Muscle layer of duodenum (tissue), 2 donors: Measurements from ENCODE around the gene NFX1.

Experiments used
- H3K27ac ChIP-seq: one replicate; pipeline ENCODE4 v1.7.0; 2013; ENCODE audit warnings: mild to moderate bottlenecking, low read length
- H3K27me3 ChIP-seq: one replicate; pipeline ENCODE4 v1.7.0; 2013; ENCODE audit warnings: low read depth, mild to moderate bottlenecking, control low read depth, low read length
- H3K36me3 ChIP-seq, 2 donors: one replicate each; pipeline ENCODE4 v1.7.0; 2013; ENCODE audit warnings: low read length in 2 of 2, control low read depth in 1 of 2, mild to moderate bottlenecking in 1 of 2; ENCODE audit not compliant: insufficient read depth in 2 of 2, control insufficient read depth in 1 of 2
- H3K4me1 ChIP-seq, 2 donors: one replicate each; pipeline ENCODE4 v1.7.0; 2013; ENCODE audit warnings: low read length in 2 of 2, mild to moderate bottlenecking in 2 of 2, control low read depth in 1 of 2, moderate library complexity in 1 of 2; ENCODE audit not compliant: insufficient read depth in 2 of 2, control insufficient read depth in 1 of 2
- H3K4me3 ChIP-seq, 2 donors: one replicate each; pipeline ENCODE4 v1.7.0; 2013; ENCODE audit warnings: low read length in 2 of 2, low read depth in 1 of 2, mild to moderate bottlenecking in 1 of 2
- H3K9me3 ChIP-seq, 2 donors: one replicate each; pipeline ENCODE4 v1.7.0; 2013; ENCODE audit warnings: low read length in 2 of 2, control low read depth in 1 of 2, mild to moderate bottlenecking in 1 of 2; ENCODE audit not compliant: control insufficient read depth in 1 of 2
- donor health status: healthy.

NFX1 gene

DNA sequence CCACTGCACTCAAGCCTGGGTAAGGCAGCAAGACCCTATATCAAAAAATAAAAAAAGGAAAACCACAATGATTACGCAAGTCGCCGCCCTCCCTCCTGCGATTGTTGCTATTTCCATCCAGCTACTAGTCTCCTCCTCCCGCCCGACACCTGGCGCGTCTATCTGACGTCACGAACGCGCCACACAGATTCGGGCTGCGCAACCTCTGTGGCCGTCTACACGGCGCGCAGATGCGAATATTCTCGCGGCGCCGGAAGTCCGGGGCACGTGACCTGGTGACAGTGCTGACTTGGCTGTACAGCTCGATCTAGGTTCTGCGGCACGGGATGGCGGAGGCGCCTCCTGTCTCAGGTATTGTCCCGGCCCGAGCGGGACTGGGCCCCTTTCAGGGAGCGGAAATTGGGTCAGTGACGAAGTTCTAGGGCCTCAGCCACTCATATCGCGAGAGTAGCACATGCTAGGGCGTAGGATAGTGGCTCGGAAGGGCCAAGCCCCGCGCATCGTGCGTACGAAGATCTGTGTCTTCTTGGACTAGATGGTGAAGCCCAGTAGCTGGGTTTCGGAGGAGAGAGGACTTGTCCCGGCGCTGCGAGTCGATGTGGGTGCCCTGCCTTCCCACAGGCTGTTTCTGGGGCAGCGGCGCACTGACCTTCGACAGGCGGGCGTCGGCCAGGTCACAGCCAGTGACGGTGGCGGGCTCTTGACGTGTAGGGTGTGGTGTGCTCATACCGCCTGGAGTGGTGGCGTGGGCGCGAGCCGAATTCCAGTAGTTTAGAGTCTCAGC lies at the start of gene NFX1:
Gene NFX1 (plus strand): TSS at position 270 of the 784 bp plus-strand sequence. CDS start 57 bp downstream, at position 327.
- Histone ChIP-seq H3K36me3 (peaks cover 10 to 11% of the 10 kb centered on the region in 2 donors), H3K4me3 (peak within 1 kb of the TSS; percentile 86 to 92), H3K27ac (peak within 1 kb of the TSS; percentile 100), H3K27me3 (no peaks in the 10 kb centered on the region), H3K9me3 (no peaks in the 10 kb centered on the region), H3K4me1 (peaks cover 18 to 20% of the 10 kb centered on the region in 2 donors)

DNA sequence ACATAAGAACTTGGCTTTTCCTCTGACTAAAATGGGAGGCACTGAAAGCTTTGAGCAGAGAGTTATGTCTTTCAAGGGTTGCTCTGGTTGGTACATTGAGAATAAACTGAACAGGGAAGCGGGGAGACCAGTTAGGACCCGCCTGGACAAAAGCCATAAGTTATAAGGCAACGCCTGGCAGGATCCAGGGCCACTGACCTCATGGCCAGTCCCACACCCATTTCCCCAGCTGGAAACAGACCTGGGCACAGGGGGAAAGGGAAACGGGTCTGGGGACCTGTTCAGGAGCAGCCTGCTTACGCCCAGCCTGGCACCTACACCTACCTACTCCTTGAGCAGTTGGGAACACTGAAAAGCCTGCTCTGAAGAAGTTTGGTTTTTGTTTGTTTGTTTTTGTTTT lies 49.0 kb upstream of the NFX1 start:
- H3K4me1 ChIP-seq = no peaks in the 10 kb centered on the region
- no peaks in the 10 kb centered on the region for H3K27me3 ChIP-seq
- H3K4me3 ChIP-seq = no peak overlapping the region
- no peak overlapping the region for H3K27ac ChIP-seq
- no peaks in the 10 kb centered on the region for H3K36me3 ChIP-seq
- no peaks in the 10 kb centered on the region for H3K9me3 ChIP-seq

GRCh38 chr9:33242609-33243134 lies 47.6 kb upstream of the NFX1 start:
- Histone ChIP-seq H3K27ac (no peak overlapping the region), H3K36me3 (no peaks in the 10 kb centered on the region), H3K27me3 (no peaks in the 10 kb centered on the region), H3K9me3 (no peaks in the 10 kb centered on the region), H3K4me1 (no peaks in the 10 kb centered on the region), H3K4me3 (no peak overlapping the region)

GRCh38 chr9:33244137-33244784 lies 46.1 kb upstream of the NFX1 start:
- Histone ChIP-seq H3K36me3 (peaks cover 0 to 3% of the 10 kb centered on the region in 2 donors), H3K27ac (no peak overlapping the region), H3K4me1 (no peaks in the 10 kb centered on the region), H3K9me3 (no peaks in the 10 kb centered on the region), H3K4me3 (no peak overlapping the region), H3K27me3 (no peaks in the 10 kb centered on the region)

DNA sequence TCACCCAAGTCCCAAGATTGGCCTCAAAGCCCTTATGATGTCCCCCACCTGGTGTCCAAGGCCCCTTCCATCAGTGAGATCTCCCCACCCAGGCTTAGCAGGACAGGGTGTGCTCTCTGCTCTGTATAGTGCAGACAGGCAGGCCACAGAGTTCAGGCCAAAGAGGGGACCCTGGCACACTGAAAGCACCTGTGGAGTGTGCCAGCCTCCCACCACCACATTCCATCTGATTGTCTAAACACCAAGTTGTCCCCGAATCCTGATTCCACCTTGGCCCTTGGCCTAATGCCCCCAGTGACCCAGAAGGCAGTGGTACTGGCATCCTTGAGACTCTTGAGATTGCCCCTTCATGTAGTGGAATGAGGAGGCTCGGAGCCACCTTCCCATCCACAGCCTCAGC lies 45.0 kb upstream of the NFX1 start:
- H3K27me3 ChIP-seq = no peaks in the 10 kb centered on the region
- H3K9me3 ChIP-seq = no peaks in the 10 kb centered on the region
- peaks cover 0 to 3% of the 10 kb centered on the region in 2 donors for H3K36me3 ChIP-seq
- no peak overlapping the region for H3K27ac ChIP-seq
- H3K4me1 ChIP-seq = no peaks in the 10 kb centered on the region
- no peak overlapping the region for H3K4me3 ChIP-seq

DNA sequence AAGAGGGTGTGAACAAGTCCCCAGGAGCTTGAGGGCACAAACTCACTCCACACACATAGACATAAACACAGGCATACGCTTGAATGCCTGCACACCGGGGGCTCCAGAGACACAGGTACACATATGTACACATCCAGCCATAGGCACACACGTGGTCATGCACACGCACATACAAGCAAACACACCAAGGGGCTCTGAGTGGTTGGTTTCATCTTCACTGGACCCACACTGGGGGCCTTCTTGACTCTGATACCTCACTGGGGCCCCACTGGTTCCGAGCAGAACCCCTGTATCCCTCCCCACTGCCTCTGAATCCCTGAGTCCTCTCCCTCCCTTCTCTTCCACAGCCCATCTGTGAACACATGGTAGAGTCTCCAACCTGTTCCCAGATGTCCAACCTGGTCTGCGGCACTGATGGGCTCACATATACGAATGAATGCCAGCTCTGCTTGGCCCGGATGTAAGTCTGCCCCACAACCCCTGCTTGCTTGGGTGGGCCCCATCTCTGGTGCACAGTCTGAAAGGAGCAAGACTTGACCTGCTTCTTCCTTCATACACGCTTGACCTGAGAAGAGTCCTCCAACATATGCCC lies 44.0 kb upstream of the NFX1 start:
- no peaks in the 10 kb centered on the region for H3K9me3 ChIP-seq
- H3K36me3 ChIP-seq = peaks cover 0 to 3% of the 10 kb centered on the region in 2 donors
- no peak overlapping the region for H3K27ac ChIP-seq
- H3K4me1 ChIP-seq = no peaks in the 10 kb centered on the region
- no peaks in the 10 kb centered on the region for H3K27me3 ChIP-seq
- H3K4me3 ChIP-seq = no peak overlapping the region

- no peaks in the 10 kb centered on the region for H3K27me3 ChIP-seq
- no peak overlapping the region for H3K4me3 ChIP-seq
- H3K36me3 ChIP-seq = peaks cover 12 to 13% of the 10 kb centered on the region in 2 donors
- no peaks in the 10 kb centered on the region for H3K4me1 ChIP-seq
- no peak overlapping the region for H3K27ac ChIP-seq
- H3K9me3 ChIP-seq = no peaks in the 10 kb centered on the region
Measured at GRCh38 chr9:33248606-33249005, 41.7 kb upstream of the NFX1 start.

DNA sequence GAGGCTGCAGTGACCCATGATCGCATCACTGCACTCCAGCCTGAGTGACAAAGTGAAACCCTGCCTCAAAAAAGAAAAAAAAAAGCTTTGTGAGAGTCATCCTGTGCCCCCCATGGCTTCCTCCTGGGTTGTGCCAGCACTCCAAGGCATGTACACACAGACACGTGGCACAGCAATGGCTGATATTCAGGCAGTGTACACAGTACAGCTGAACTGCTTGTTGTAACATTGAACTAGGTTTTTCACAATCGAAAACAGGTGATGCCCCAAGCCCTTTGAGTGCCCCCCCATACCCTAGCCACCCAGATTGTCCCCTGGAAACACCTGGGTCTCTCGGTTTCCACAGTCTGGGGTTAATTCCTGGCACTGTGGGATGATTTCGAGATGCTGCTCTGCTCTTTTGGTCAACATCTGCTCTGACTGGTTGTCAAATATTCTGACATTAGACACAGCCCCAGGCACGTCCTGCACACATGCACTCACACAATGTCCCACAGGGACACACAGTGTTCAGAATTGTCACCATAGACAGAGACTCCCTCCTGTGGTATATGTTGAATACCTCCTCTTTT lies 41.1 kb upstream of the NFX1 start:
- no peaks in the 10 kb centered on the region for H3K4me1 ChIP-seq
- no peak overlapping the region for H3K27ac ChIP-seq
- H3K9me3 ChIP-seq = no peaks in the 10 kb centered on the region
- H3K36me3 ChIP-seq = peaks cover 14 to 17% of the 10 kb centered on the region in 2 donors
- no peak overlapping the region for H3K4me3 ChIP-seq
- H3K27me3 ChIP-seq = no peaks in the 10 kb centered on the region

DNA sequence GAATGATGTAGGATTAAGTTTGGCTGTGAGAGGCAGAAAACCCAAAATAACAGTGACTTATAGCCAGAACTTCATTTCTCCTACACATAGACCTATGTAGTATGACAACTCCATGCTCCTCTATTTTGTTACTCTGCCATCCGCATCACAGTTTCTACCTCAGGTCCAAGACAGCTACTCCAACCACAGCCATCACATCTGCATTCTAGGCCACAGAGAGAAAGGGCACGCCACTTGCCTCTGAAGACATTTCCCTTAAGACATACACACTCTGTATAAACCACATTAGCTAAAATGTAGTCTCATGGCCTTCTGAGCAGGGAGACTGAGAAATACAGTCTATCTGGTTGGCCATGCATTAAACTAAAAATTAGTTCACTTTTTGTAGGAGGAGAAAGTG lies 40.3 kb upstream of the NFX1 start:
- Histone ChIP-seq H3K27me3 (no peaks in the 10 kb centered on the region), H3K27ac (no peak overlapping the region), H3K4me1 (no peaks in the 10 kb centered on the region), H3K36me3 (peaks cover 22 to 25% of the 10 kb centered on the region in 2 donors), H3K9me3 (no peaks in the 10 kb centered on the region), H3K4me3 (no peak overlapping the region)

DNA sequence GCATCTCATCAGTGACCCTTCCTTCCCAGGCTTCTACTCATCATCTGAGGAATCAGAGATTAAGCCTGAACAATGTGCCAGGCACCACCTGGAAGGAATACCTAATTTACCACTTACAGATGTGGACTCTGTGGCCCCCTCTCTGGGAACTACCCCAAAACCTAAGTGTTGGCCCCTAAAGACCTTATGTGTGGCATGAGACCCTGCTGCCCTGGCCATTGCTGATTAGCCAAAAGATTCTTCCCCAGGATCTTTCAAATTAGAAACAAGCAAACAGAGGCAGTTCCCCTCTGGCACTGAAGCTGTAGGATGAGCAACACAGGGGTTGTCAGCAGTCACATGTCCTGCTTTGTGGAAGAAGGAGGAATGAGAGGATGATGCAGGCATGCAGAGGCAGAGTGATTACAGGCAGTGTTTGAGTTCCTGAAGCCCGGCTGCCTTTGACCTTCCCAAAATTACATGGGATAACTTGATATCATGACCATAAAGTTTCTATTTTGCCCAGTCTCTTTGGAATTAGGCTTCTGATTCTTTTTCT lies 39.8 kb upstream of the NFX1 start:
- no peaks in the 10 kb centered on the region for H3K4me1 ChIP-seq
- H3K27ac ChIP-seq = no peak overlapping the region
- H3K27me3 ChIP-seq = no peaks in the 10 kb centered on the region
- H3K9me3 ChIP-seq = no peaks in the 10 kb centered on the region
- peaks cover 27 to 31% of the 10 kb centered on the region in 2 donors for H3K36me3 ChIP-seq
- no peak overlapping the region for H3K4me3 ChIP-seq

GRCh38 chr9:33254211-33254610 lies 36.1 kb upstream of the NFX1 start:
- Histone ChIP-seq H3K27ac (no peak overlapping the region), H3K9me3 (no peaks in the 10 kb centered on the region), H3K36me3 (peaks cover 50 to 61% of the 10 kb centered on the region in 2 donors), H3K4me3 (no peak overlapping the region), H3K4me1 (no peaks in the 10 kb centered on the region), H3K27me3 (no peaks in the 10 kb centered on the region)
